HepG2 (cell line): Measurements from ENCODE around the gene FLAD1. TPM values are rescaled to one million over a fixed set of nuclear protein-coding genes. Genes with fewer than 3 reads are reported as not detected.

ENCODE experiments used
- CCDC6 ChIP-seq: sonication (generic); formaldehyde crosslinking; IDR thresholded peaks from 2 replicates; pipeline ENCODE4 v1.8.1; 2022; ENCODE audit warnings: mild to moderate bottlenecking, missing genetic modification reagents, moderate library complexity
- CSRNP1 ChIP-seq: sonication (generic); formaldehyde crosslinking; IDR thresholded peaks from 2 replicates; pipeline ENCODE4 v1.8.1; 2023; ENCODE audit warnings: mild to moderate bottlenecking, missing genetic modification reagents
- JARID2 ChIP-seq: sonication (generic); formaldehyde crosslinking; IDR thresholded peaks from 2 replicates; pipeline ENCODE4 v1.8.1; 2023; ENCODE audit warnings: missing genetic modification reagents, inconsistent platforms; ENCODE audit not compliant: insufficient replicate concordance
- MEF2D ChIP-seq: sonication (generic); formaldehyde crosslinking; IDR thresholded peaks from 2 replicates; pipeline ENCODE4 v1.5.1; 2020; ENCODE audit warnings: mild to moderate bottlenecking, missing genetic modification reagents
- MEIS1 ChIP-seq: sonication (generic); formaldehyde crosslinking; IDR thresholded peaks from 2 replicates; pipeline ENCODE4 v1.9.0; 2021; ENCODE audit warnings: mild to moderate bottlenecking, missing genetic modification reagents, moderate library complexity, borderline replicate concordance
- NCOA1 ChIP-seq: sonication (generic); formaldehyde crosslinking; IDR thresholded peaks from 2 replicates; pipeline ENCODE4 v1.9.0; 2021; ENCODE audit warnings: missing genetic modification reagents
- SP5 ChIP-seq: IDR thresholded peaks from 2 replicates; pipeline ENCODE4 v1.6.1; 2016; ENCODE audit warnings: low read depth, borderline replicate concordance
- ZBTB40 ChIP-seq, 2 experiments: fragments of 450-650 bp in 1 of 2; sonication (generic) in 1 of 2; formaldehyde crosslinking in 1 of 2; IDR thresholded peaks; 2 replicates each; pipeline versions ENCODE4 v1.6.1 to v1.8.0; 2016 to 2022; ENCODE audit warnings: antibody characterized with exemption in 1 of 2, mild to moderate bottlenecking in 1 of 2, missing genetic modification reagents in 1 of 2
- ZKSCAN5 ChIP-seq: sonication (generic); formaldehyde crosslinking; IDR thresholded peaks from 2 replicates; pipeline ENCODE4 v1.5.1; 2020; ENCODE audit warnings: mild to moderate bottlenecking, missing genetic modification reagents
- ZNF317 ChIP-seq: sonication (generic); formaldehyde crosslinking; IDR thresholded peaks from 2 replicates; pipeline ENCODE4 v1.5.0; 2020; ENCODE audit warnings: mild to moderate bottlenecking, missing genetic modification reagents
- ZNF33B ChIP-seq: sonication (generic); formaldehyde crosslinking; IDR thresholded peaks from 2 replicates; pipeline ENCODE4 v1.5.1; 2020; ENCODE audit warnings: mild to moderate bottlenecking, missing genetic modification reagents
- ZNF367 ChIP-seq: sonication (generic); formaldehyde crosslinking; IDR thresholded peaks from 2 replicates; pipeline ENCODE4 v1.4.0; 2020; ENCODE audit warnings: missing genetic modification reagents, borderline replicate concordance
- ZNF557 ChIP-seq: sonication (generic); formaldehyde crosslinking; IDR thresholded peaks from 2 replicates; pipeline ENCODE4 v1.4.0; 2020; ENCODE audit warnings: missing genetic modification reagents
- polyA plus RNA-seq, 8 experiments: library from polyadenylated mRNA; depleted of rRNA in 3 of 8; stranded (reverse) in 7 of 8; unstranded in 1 of 8; fragments of >200 nt; fragmentation: Illumina TruSeq in 4 of 8; extraction: Trizol in 4 of 8; gene quantifications; 2 replicates each; pipeline versions ENCODE4 v1.2.1 to v1.2.3, GENCODE V29; 2011 to 2016; ENCODE audit warnings: low read depth in 4 of 8, missing spikeins in 1 of 8, mixed read lengths in 1 of 8; ENCODE audit not compliant: insufficient read depth in 1 of 8
- total RNA-seq, 5 experiments: library from RNA; depleted of rRNA; stranded (reverse); fragments of >200 nt; fragmentation: Illumina TruSeq; extraction: Trizol; gene quantifications; 2 replicates each; pipeline ENCODE4 v1.2.3, GENCODE V29; 2016; ENCODE audit warnings: low read depth in 1 of 5

The FLAD1 gene
- total and polyA plus RNA-seq, 2 of the 13 experiments (the other 11 are each of a cell fraction or from before 2014, with no cell fraction given): 25.9 to 32.8 TPM

GRCh38 chr1:155017041-155017945, 34.1 kb downstream of the FLAD1 start (continued):
- TF ChIP-seq ZNF317 (CRISPR knock-in tag) (0 out of 2 replicates have a peak, but pooled peaks have one; percentile 80), SP5 (CRISPR knock-in tag) (peak; percentile 55; the same call in 1 of the 2 replicates), ZNF367 (CRISPR knock-in tag) (0 out of 2 replicates have a peak, but pooled peaks have one; percentile 50), ZNF33B (CRISPR knock-in tag) (no peak), CSRNP1 (CRISPR knock-in tag) (no peak; the same call in 1 of the 2 replicates), ZKSCAN5 (CRISPR knock-in tag) (no peak), NCOA1 (CRISPR knock-in tag) (no peak), MEIS1 (CRISPR knock-in tag) (no peak; the same call in 1 of the 2 replicates), ZNF557 (no peak), MEF2D (CRISPR knock-in tag) (no peak), ZBTB40 (IDR thresholded peaks at IDR 0.05) (no peak), ZBTB40 (CRISPR knock-in tag; IDR thresholded peaks at IDR 0.05) (no peak), JARID2 (peak; percentile 73), CCDC6 (CRISPR knock-in tag) (peak; percentile 94)
